Astrocyte (in vitro differentiated cells and primary cell): ENCODE results near the gene RAVER2. TPM values are rescaled to one million over a fixed set of nuclear protein-coding genes. Genes with fewer than 3 reads are reported as not detected.

Experiments used
- DNase-seq: peaks from one replicate; pipeline ENCODE4 v3.0.0-alpha.2; 2010; ENCODE audit warnings: low read depth
- FAIRE-seq: peaks from 2 replicates; lab custom pipeline; 2011; peaks lifted over from hg19 to GRCh38; lab: Jason Lieb, UNC
- H2AFZ ChIP-seq: 2 replicates; pipeline ENCODE4 v1.6.0; 2012; ENCODE audit warnings: low read depth, low read length, inconsistent platforms
- H3K27ac ChIP-seq: 2 replicates; pipeline ENCODE4 v1.5.1; 2011; ENCODE audit warnings: low read depth, low read length, inconsistent platforms
- H3K27me3 ChIP-seq: 2 replicates; pipeline ENCODE4 v1.6.0; 2011; ENCODE audit warnings: low read length, inconsistent platforms; ENCODE audit not compliant: insufficient read depth
- H3K36me3 ChIP-seq: 2 replicates; pipeline ENCODE4 v1.5.1; 2011; ENCODE audit warnings: low read length, inconsistent platforms; ENCODE audit not compliant: insufficient read depth
- H3K4me1 ChIP-seq: 2 replicates; pipeline ENCODE4 v1.5.1; 2011; ENCODE audit warnings: low read length, inconsistent platforms; ENCODE audit not compliant: insufficient read depth
- H3K4me2 ChIP-seq: 2 replicates; pipeline ENCODE4 v1.6.0; 2012; ENCODE audit warnings: low read length, inconsistent platforms
- H3K4me3 ChIP-seq: 2 replicates; pipeline ENCODE4 v1.5.1; 2011; ENCODE audit warnings: low read depth, mild to moderate bottlenecking, low read length, inconsistent platforms; ENCODE audit not compliant: insufficient read depth
- H3K79me2 ChIP-seq: 2 replicates; pipeline ENCODE4 v1.6.0; 2012; ENCODE audit warnings: mild to moderate bottlenecking, low read length, inconsistent platforms; ENCODE audit not compliant: insufficient read depth
- H3K9ac ChIP-seq: 2 replicates; pipeline ENCODE4 v1.6.0; 2012; ENCODE audit warnings: mild to moderate bottlenecking, low read length, inconsistent platforms
- H3K9me3 ChIP-seq: 2 replicates; pipeline ENCODE4 v1.5.1; 2012; ENCODE audit warnings: low read depth, mild to moderate bottlenecking, low read length, inconsistent platforms; ENCODE audit not compliant: insufficient read depth
- H4K20me1 ChIP-seq: 2 replicates; pipeline ENCODE4 v1.6.0; 2012; ENCODE audit warnings: low read length, inconsistent platforms; ENCODE audit not compliant: insufficient read depth
- H3K27ac Mint-ChIP-seq: one replicate; pipeline ENCODE4 v1.8.0; 2021; ENCODE audit warnings: mild to moderate bottlenecking, mixed read lengths; ENCODE audit not compliant: unreplicated experiment
- H3K27me3 Mint-ChIP-seq: one replicate; pipeline ENCODE4 v1.8.0; 2021; ENCODE audit warnings: low read depth, mixed read lengths; ENCODE audit not compliant: unreplicated experiment
- H3K36me3 Mint-ChIP-seq: one replicate; pipeline ENCODE4 v1.8.0; 2021; ENCODE audit warnings: low read depth, mixed read lengths; ENCODE audit not compliant: unreplicated experiment
- H3K4me1 Mint-ChIP-seq: one replicate; pipeline ENCODE4 v1.8.0; 2021; ENCODE audit warnings: low read depth, mixed read lengths; ENCODE audit not compliant: unreplicated experiment
- H3K4me3 Mint-ChIP-seq: one replicate; pipeline ENCODE4 v1.8.0; 2021; ENCODE audit warnings: mild to moderate bottlenecking, moderate library complexity, mixed read lengths; ENCODE audit not compliant: unreplicated experiment
- H3K9me3 Mint-ChIP-seq: one replicate; pipeline ENCODE4 v1.8.0; 2021; ENCODE audit warnings: mild to moderate bottlenecking, mixed read lengths; ENCODE audit not compliant: unreplicated experiment
- EZH2 ChIP-seq: IDR thresholded peaks from 2 replicates; pipeline ENCODE4 v1.6.1; 2012; ENCODE audit warnings: mild to moderate bottlenecking, low read length, inconsistent platforms; ENCODE audit not compliant: insufficient read depth
- total RNA-seq: library from RNA; stranded (reverse); gene quantifications from 2 replicates; pipeline ENCODE4 v1.2.1, GENCODE V29; 2021
- TF ChIP-seq, protein P1 (sequence below): IDR thresholded peaks from 2 replicates; pipeline ENCODE4 v1.5.1; 2011; ENCODE audit warnings: low read depth, mild to moderate bottlenecking, inconsistent platforms, low read length, moderate library complexity; ENCODE audit not compliant: insufficient read depth

The RAVER2 gene
- total RNA-seq, 1 donor from 2014 or later = 7.1 TPM

DNA sequence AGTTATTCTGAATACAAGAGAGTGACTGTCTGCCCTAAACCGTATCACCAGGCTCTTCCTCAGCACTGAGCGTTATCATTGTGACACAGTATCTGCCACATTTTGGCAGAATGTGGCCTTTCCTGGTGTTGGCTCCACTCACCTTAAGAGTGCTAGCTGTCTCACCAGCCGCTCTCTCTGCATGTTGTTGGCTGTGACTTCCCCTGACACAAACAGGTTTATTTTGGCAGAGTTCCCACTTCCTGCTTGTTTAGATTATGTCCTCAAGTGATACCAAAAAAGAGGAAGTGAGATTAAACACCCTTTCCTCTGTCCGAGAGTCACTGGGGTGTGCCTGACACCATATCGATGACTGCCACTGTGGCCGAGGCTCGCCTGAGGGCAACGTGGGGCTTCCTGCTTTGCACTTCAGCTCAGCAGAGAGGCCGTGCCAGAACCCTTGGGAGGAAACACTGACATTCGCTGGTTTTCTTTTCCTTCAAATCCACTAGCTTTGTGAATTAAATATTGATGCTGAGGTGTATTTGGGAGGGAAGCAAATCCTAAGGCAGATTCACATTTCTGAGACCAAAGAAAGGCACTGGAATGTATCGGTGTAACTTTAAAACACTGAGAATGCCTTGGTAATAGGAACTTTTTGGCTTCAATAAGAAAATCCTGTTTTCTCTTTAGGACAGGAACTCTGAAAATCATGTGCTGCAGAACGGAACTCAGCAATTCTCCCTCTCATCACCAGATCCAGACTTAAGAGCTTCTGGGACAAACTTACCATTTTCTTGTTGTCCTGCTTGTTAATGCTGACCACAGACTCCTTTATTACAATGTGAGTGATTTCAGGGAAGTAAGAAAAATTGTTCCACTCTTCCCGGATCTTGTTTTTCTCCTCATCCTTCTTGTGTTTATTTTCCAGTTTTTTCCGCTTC is 119.4 kb downstream of the RAVER2 start:
- Mint-ChIP-seq H3K27me3 (no peaks in the 10 kb centered on the region), H3K27ac (no peak overlapping the region), H3K36me3 (peaks cover 18% of the 10 kb centered on the region), H3K4me3 (no peak overlapping the region), H3K9me3 (no peaks in the 10 kb centered on the region), H3K4me1 (peaks cover 3% of the 10 kb centered on the region)
- Histone ChIP-seq H3K4me3 (no peak overlapping the region), H3K9ac (no peak overlapping the region), H2AFZ (no peak overlapping the region), H3K79me2 (no peaks in the 10 kb centered on the region), H4K20me1 (peaks cover 19% of the 10 kb centered on the region), H3K4me1 (no peaks in the 10 kb centered on the region), H3K27ac (no peak overlapping the region), H3K36me3 (peaks cover 27% of the 10 kb centered on the region), H3K4me2 (no peak overlapping the region), H3K9me3 (no peaks in the 10 kb centered on the region), H3K27me3 (no peaks in the 10 kb centered on the region)
- DNase-seq (no peak), FAIRE-seq (no peak)
- no peak for TF ChIP-seq EZH2
- TF ChIP-seq, protein P1, sequence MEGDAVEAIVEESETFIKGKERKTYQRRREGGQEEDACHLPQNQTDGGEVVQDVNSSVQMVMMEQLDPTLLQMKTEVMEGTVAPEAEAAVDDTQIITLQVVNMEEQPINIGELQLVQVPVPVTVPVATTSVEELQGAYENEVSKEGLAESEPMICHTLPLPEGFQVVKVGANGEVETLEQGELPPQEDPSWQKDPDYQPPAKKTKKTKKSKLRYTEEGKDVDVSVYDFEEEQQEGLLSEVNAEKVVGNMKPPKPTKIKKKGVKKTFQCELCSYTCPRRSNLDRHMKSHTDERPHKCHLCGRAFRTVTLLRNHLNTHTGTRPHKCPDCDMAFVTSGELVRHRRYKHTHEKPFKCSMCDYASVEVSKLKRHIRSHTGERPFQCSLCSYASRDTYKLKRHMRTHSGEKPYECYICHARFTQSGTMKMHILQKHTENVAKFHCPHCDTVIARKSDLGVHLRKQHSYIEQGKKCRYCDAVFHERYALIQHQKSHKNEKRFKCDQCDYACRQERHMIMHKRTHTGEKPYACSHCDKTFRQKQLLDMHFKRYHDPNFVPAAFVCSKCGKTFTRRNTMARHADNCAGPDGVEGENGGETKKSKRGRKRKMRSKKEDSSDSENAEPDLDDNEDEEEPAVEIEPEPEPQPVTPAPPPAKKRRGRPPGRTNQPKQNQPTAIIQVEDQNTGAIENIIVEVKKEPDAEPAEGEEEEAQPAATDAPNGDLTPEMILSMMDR = no peak

DNA sequence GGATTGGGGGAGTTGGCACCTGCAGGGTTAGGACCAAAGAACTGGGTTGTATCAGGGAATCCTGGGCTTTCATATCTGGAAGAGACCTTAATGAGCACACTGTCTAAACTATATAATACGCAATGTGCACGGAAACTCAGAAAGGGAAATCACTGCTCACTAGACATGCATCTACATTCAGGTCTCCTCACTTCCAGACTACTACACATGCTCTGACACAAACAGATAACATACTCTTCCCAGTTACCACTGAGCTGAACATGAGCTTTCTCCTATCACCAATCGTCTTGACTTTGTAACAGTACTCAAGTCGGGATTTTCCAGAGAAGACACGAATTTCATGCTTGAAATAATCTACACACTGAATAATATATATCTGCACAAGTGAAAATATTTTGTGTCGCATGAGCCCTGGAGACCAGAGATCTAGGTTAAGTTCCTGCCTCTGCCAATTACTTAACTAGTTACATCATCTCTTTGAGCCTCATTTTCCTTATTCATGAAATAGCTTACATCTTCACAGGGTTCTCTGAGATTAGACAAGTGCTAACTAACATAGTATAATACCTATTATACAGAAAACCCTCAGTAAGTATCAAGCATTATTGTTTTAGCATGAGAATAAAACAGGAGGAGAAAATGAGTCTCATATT is 120.4 kb downstream of the RAVER2 start:
- Mint-ChIP-seq H3K4me1 (peaks cover 3% of the 10 kb centered on the region), H3K27ac (peak overlapping the region; percentile 10), H3K27me3 (no peaks in the 10 kb centered on the region), H3K36me3 (peaks cover 26% of the 10 kb centered on the region), H3K9me3 (no peaks in the 10 kb centered on the region), H3K4me3 (no peak overlapping the region)
- TF ChIP-seq EZH2 = no peak
- TF ChIP-seq, protein P1 = no peak
- Histone ChIP-seq H3K4me3 (no peak overlapping the region), H3K27ac (no peak overlapping the region), H4K20me1 (peaks cover 19% of the 10 kb centered on the region), H3K79me2 (no peaks in the 10 kb centered on the region), H3K4me2 (no peak overlapping the region), H3K27me3 (no peaks in the 10 kb centered on the region), H3K9me3 (no peaks in the 10 kb centered on the region), H3K9ac (no peak overlapping the region), H2AFZ (no peak overlapping the region), H3K36me3 (peaks cover 18% of the 10 kb centered on the region), H3K4me1 (no peaks in the 10 kb centered on the region)
- no peak for DNase-seq
- FAIRE-seq = no peak
